Endothelial cell of umbilical vein (primary cell): ENCODE results near the gene ARHGAP22. TPM values are rescaled to one million over a fixed set of nuclear protein-coding genes. Genes with fewer than 3 reads are reported as not detected.

Experiments used
- BruUV-seq: library from RNA; stranded (reverse); fragments of 400-500 nt; replicated peaks from 2 replicates; lab custom pipeline; 2021; lab: Mats Ljungman, UMichigan
- CTCF ChIA-PET: fragments of 300-600, 350-600 bp; sonication (Branson Sonifier 250); formaldehyde crosslinking; loops from one replicate; lab custom pipeline; 2021; ENCODE audit warnings: antibody characterized with exemption, inconsistent platforms; lab: Charles Lee
- POLR2A ChIA-PET: fragments of 300-600, 350-600 bp; sonication (Branson Sonifier 250); formaldehyde crosslinking; loops from one replicate; lab custom pipeline; 2021; ENCODE audit warnings: antibody characterized with exemption, inconsistent platforms; lab: Charles Lee
- DNase-seq: peaks from one replicate; pipeline ENCODE4 v3.0.0-alpha.2; 2011; ENCODE audit warnings: low read depth, low spot score
- FAIRE-seq: peaks from 2 replicates; lab custom pipeline; 2011; peaks lifted over from hg19 to GRCh38; lab: Jason Lieb, UNC
- H2AFZ ChIP-seq: 2 replicates; pipeline ENCODE4 v1.6.0; 2012; ENCODE audit warnings: low read depth, low read length, control low read depth, inconsistent platforms
- H3K27ac ChIP-seq: 2 replicates; pipeline ENCODE4 v1.5.1; 2011; ENCODE audit warnings: low read depth, mild to moderate bottlenecking, control low read depth, low read length, moderate library complexity; ENCODE audit not compliant: insufficient read depth
- H3K27me3 ChIP-seq, 2 experiments: 2 replicates each; pipeline versions ENCODE4 v1.6.0 to v1.6.1; 2011; ENCODE audit warnings: low read length in 2 of 2, mixed read lengths in 1 of 2; ENCODE audit not compliant: control insufficient read depth in 2 of 2, insufficient read depth in 2 of 2
- H3K36me3 ChIP-seq, 2 experiments: 2 replicates in 1 of 2; 3 replicates in 1 of 2; pipeline ENCODE4 v1.5.1; 2011; ENCODE audit warnings: low read length in 2 of 2, mild to moderate bottlenecking in 1 of 2, moderate library complexity in 1 of 2; ENCODE audit not compliant: control insufficient read depth in 2 of 2, insufficient read depth in 2 of 2; ENCODE audit errors: extremely low read depth in 1 of 2
- H3K4me1 ChIP-seq: 3 replicates; pipeline ENCODE4 v1.5.1; 2011; ENCODE audit warnings: mild to moderate bottlenecking, low read length; ENCODE audit not compliant: control insufficient read depth, insufficient read depth; ENCODE audit errors: extremely low read depth
- H3K4me2 ChIP-seq: 2 replicates; pipeline ENCODE4 v1.6.1; 2011; ENCODE audit warnings: low read length, control low read depth, mixed read lengths; ENCODE audit not compliant: insufficient read depth
- H3K4me3 ChIP-seq, 3 experiments: fragments of 200-600 bp in 1 of 3; sonication (generic), shearing (Covaris generic) in 1 of 3; replicated peaks in 1 of 3; 2 replicates each; pipeline ENCODE4 v1.5.1; 2011 to 2016; ENCODE audit warnings: control low read depth in 3 of 3, low read length in 3 of 3, mild to moderate bottlenecking in 2 of 3, inconsistent platforms in 1 of 3, low read depth in 1 of 3, moderate library complexity in 1 of 3; ENCODE audit not compliant: insufficient read depth in 1 of 3
- H3K79me2 ChIP-seq: 2 replicates; pipeline ENCODE4 v1.6.0; 2012; ENCODE audit warnings: low read length, inconsistent platforms; ENCODE audit not compliant: control insufficient read depth, insufficient read depth
- H3K9ac ChIP-seq: replicated peaks from 2 replicates; pipeline ENCODE3; 2011; ENCODE audit warnings: low read length, control low read depth; ENCODE audit not compliant: insufficient read depth; ENCODE audit errors: extremely low read depth
- H3K9me1 ChIP-seq: replicated peaks from 3 replicates; pipeline ENCODE4 v1.6.0; 2011; ENCODE audit warnings: mild to moderate bottlenecking, low read length; ENCODE audit not compliant: control insufficient read depth, insufficient read depth; ENCODE audit errors: extremely low read depth
- H3K9me3 ChIP-seq: replicated peaks from 2 replicates; pipeline ENCODE4 v1.5.1; 2012; ENCODE audit warnings: low read length, inconsistent platforms; ENCODE audit not compliant: control insufficient read depth, insufficient read depth
- H4K20me1 ChIP-seq: replicated peaks from 2 replicates; pipeline ENCODE3; 2011; ENCODE audit warnings: mild to moderate bottlenecking, low read length; ENCODE audit not compliant: control insufficient read depth, insufficient read depth; ENCODE audit errors: extremely low read depth
- CTCF ChIP-seq, 2 donors: IDR thresholded peaks; 1 replicate in 1 of 2; 2 replicates in 1 of 2; pipeline ENCODE4 v1.5.1; 2011; ENCODE audit warnings: low read length in 2 of 2, mild to moderate bottlenecking in 2 of 2, moderate library complexity in 2 of 2, control low read depth in 1 of 2, inconsistent platforms in 1 of 2, low read depth in 1 of 2; ENCODE audit not compliant: insufficient read depth in 1 of 2; ENCODE audit errors: extremely low read depth in 1 of 2
- FOS ChIP-seq: IDR thresholded peaks from 2 replicates; pipeline ENCODE4 v1.6.1; 2011; ENCODE audit warnings: mild to moderate bottlenecking, low read length, moderate library complexity, borderline replicate concordance; ENCODE audit not compliant: insufficient read depth
- JUN ChIP-seq: IDR thresholded peaks from 2 replicates; pipeline ENCODE4 v1.6.1; 2011; ENCODE audit warnings: borderline replicate concordance, low read depth; ENCODE audit not compliant: insufficient read length, insufficient read depth
- MYC ChIP-seq: IDR thresholded peaks from one replicate; pipeline ENCODE4 v1.6.1; 2011; ENCODE audit warnings: mild to moderate bottlenecking, low read depth, low read length
- POLR2A ChIP-seq: IDR thresholded peaks from 2 replicates; pipeline ENCODE4 v1.6.1; 2012; ENCODE audit warnings: low read depth, mild to moderate bottlenecking, control low read depth, low read length
- dilution Hi-C: fragments of 300-500 bp; cut with MboI; formaldehyde crosslinking; loops from one replicate; pipeline ENCODE4 v1.15.0; 2019; ENCODE audit warnings: low sequenced_read_pairs; ENCODE audit not compliant: extremely low pct_ligation_motif_present
- intact Hi-C: fragments of 100-400 bp; cut with micrococcal nuclease; formaldehyde crosslinking; loops from one replicate; pipeline ENCODE4 v1.10.0; 2022
- polyA plus RNA-seq, 4 experiments: library from polyadenylated mRNA; depleted of rRNA in 3 of 4; stranded (reverse) in 3 of 4; unstranded in 1 of 4; fragments of >200 nt; gene quantifications; 2 replicates each; pipeline versions ENCODE4 v1.2.1 to v1.2.3, GENCODE V29; 2011 to 2012; ENCODE audit warnings: missing spikeins in 1 of 4
- total RNA-seq: library from RNA; stranded (reverse); gene quantifications from 2 replicates; pipeline ENCODE4 v1.2.3, GENCODE V29; 2021

The ARHGAP22 gene
- total and polyA plus RNA-seq, 2 donors (not counting 3 experiments of a cell fraction or from before 2014, with no cell fraction given) = 8.6 to 50.3 TPM

DNA sequence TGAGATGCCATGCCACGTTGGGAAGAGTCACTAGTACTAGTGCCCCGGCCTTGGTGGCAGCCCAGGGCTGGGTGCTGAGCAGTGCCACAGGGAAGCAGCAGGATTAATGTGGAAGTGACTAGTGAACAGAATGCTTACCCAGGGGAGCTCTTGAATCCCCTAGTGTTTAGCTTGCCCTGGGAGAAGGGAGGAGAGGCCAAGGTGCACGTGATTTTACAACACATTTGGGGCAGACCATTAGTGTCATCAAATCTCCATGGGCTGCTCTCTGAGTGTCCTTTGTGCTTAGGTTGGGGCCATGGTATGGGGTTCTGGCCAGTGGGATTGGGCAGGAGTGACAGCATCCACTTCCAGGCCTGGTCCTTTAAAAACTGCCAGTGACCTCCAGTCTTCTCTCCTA is 37.5 kb downstream of the ARHGAP22 start:
- Histone ChIP-seq H3K9me3 (no peaks in the 10 kb centered on the region), H3K79me2 (peaks cover 48% of the 10 kb centered on the region), H3K9ac (no peak overlapping the region), H3K4me3 (no peak overlapping the region), H3K9me1 (no peaks in the 10 kb centered on the region), H2AFZ (no peak overlapping the region), H3K4me1 (no peaks in the 10 kb centered on the region), H3K27ac (no peak overlapping the region), H3K27me3 (no peaks in the 10 kb centered on the region), H3K4me2 (no peak overlapping the region), H4K20me1 (no peaks in the 10 kb centered on the region), H3K36me3 (peaks cover 0 to 1% of the 10 kb centered on the region in 2 experiments)
- dilution Hi-C loops (no loop called here), intact Hi-C loops (no loop called here)
- FAIRE-seq = no peak
- ChIA-PET CTCF (interaction anchor here (0.9 to 3.0 kb wide), 4 partner anchors 19 to 91 kb away, joined by 3 to 17 read pairs (median 4); no protein-coding TSS in a partner anchor), POLR2A (no interaction called here)
- TF ChIP-seq JUN = no peak
- no peak for TF ChIP-seq FOS
- no TSS peak for BruUV-seq
- DNase-seq = no peak

DNA sequence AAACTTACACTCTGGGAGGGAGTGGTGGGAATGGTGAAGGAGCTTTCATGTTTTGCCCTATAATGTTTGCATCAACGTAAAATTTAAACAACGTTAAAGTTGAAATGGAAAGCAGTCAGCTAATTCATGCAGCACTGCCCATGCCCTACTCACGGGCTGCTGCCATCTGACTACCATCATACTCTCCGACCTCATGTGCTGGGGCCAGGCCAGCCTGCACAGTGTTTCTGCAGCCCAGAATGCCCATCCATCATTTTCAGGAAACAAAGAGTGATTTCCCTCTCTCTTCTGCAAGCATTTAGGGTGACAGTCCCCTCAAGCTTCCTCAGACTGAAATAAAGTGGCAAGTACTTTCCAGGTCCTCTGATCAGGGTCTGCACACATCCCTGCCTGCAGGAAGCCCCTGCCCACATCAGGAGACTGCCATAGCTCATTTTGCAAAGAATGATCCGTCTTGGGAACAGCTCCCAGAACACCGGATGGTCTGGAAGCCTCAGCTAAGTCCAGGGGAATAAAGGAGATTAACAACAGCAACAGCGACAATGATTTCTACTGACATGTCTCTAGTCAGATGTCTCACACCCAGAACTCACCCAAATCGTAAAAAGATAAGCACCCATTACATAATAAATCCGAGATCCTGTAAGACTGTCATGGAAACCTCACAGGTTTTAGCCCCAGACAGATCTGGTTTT is 40.3 kb downstream of the ARHGAP22 start:
- no peak for DNase-seq
- Histone ChIP-seq H3K9me3 (no peaks in the 10 kb centered on the region), H3K4me2 (no peak overlapping the region), H3K9me1 (no peaks in the 10 kb centered on the region), H3K9ac (no peak overlapping the region), H2AFZ (no peak overlapping the region), H3K36me3 (peaks cover 0 to 1% of the 10 kb centered on the region in 2 experiments), H3K4me1 (no peaks in the 10 kb centered on the region), H3K27ac (no peak overlapping the region), H3K27me3 (no peaks in the 10 kb centered on the region), H3K4me3 (no peak overlapping the region), H3K79me2 (peaks cover 42% of the 10 kb centered on the region), H4K20me1 (no peaks in the 10 kb centered on the region)
- CTCF ChIA-PET = interaction anchor here (0.9 to 2.1 kb wide), 3 partner anchors 50 to 93 kb away, joined by 3 to 12 read pairs (median 4); no protein-coding TSS in a partner anchor
- TF ChIP-seq CTCF (IDR thresholded peaks at IDR 0.05; ENCODE audit: extremely low read depth in 1 of 2, insufficient read depth in 1 of 2, low read depth in 1 of 2, low read length in 2 of 2) (no peak), MYC (no peak), POLR2A (no peak)
- BruUV-seq = no TSS peak
- FAIRE-seq = no peak
- dilution Hi-C loops (no loop called here), intact Hi-C loops (no loop called here)
- POLR2A ChIA-PET = no interaction called here
